ENCODE measurements around the gene MAP3K19.
"Not testable (repeated sequence)": the region's sequence is repeated elsewhere in the genome, so short reads cannot be mapped to it uniquely, and the experiment has no call there.

- TF ChIP-seq CTCF (IDR thresholded peaks at IDR 0.05; ENCODE audit: borderline replicate concordance, extremely low read depth, low read length, poor library complexity, severe bottlenecking); EZH2 (IDR thresholded peaks at IDR 0.05; ENCODE audit: borderline replicate concordance, low read depth, low read length, severe bottlenecking): not testable (repeated sequence)
These were observed 70.1 kb downstream of the MAP3K19 start for GRCh38 chr2:134977104-134977503.

Measured in DND-41 (cell line).